Mesenchymal stem cell (in vitro differentiated cells and primary cell): Measurements from ENCODE around the gene RCC1.

ENCODE experiments used
- DNase-seq: peaks from one replicate; pipeline ENCODE4 v3.0.0-alpha.2; 2013
- H2AFZ ChIP-seq: one replicate; pipeline ENCODE4 v1.6.1; 2013; ENCODE audit warnings: low read depth, mild to moderate bottlenecking, control low read depth, inconsistent platforms, low read length, moderate library complexity
- H2AK5ac ChIP-seq: 2 replicates; pipeline ENCODE4 v1.6.1; 2013; ENCODE audit warnings: low read length, moderate library complexity, mild to moderate bottlenecking, inconsistent platforms; ENCODE audit not compliant: severe bottlenecking
- H2BK120ac ChIP-seq: one replicate; pipeline ENCODE4 v1.6.1; 2013; ENCODE audit warnings: low read depth, mild to moderate bottlenecking, inconsistent platforms, low read length, moderate library complexity
- H2BK12ac ChIP-seq, 2 experiments: one replicate each; pipeline ENCODE4 v1.6.1; 2013; ENCODE audit warnings: inconsistent platforms in 2 of 2, low read length in 2 of 2, mild to moderate bottlenecking in 2 of 2, moderate library complexity in 2 of 2, control low read depth in 1 of 2
- H2BK15ac ChIP-seq: one replicate; pipeline ENCODE4 v1.6.1; 2013; ENCODE audit warnings: mild to moderate bottlenecking, low read depth, inconsistent platforms; ENCODE audit not compliant: poor library complexity, severe bottlenecking
- H2BK5ac ChIP-seq: 2 replicates; pipeline ENCODE4 v1.6.1; 2013; ENCODE audit warnings: low read depth, mild to moderate bottlenecking, low read length, control low read depth, inconsistent platforms; ENCODE audit not compliant: poor library complexity, severe bottlenecking
- H3K14ac ChIP-seq, 2 experiments: one replicate each; pipeline ENCODE4 v1.6.1; 2013; ENCODE audit warnings: inconsistent platforms in 2 of 2, low read length in 2 of 2, control low read depth in 1 of 2, mild to moderate bottlenecking in 1 of 2, moderate library complexity in 1 of 2
- H3K18ac ChIP-seq, 2 experiments: one replicate each; pipeline ENCODE4 v1.6.1; 2013; ENCODE audit warnings: inconsistent platforms in 2 of 2, low read length in 2 of 2, control low read depth in 1 of 2, low read depth in 1 of 2, mild to moderate bottlenecking in 1 of 2
- H3K23ac ChIP-seq, 2 experiments: one replicate each; pipeline ENCODE4 v1.6.1; 2013; ENCODE audit warnings: inconsistent platforms in 2 of 2, low read length in 2 of 2, mild to moderate bottlenecking in 2 of 2, moderate library complexity in 2 of 2, control low read depth in 1 of 2
- H3K27ac ChIP-seq: 2 replicates; pipeline ENCODE4 v1.5.1; 2013; ENCODE audit warnings: mild to moderate bottlenecking, moderate library complexity, low read length, control low read depth, inconsistent platforms; ENCODE audit not compliant: poor library complexity, severe bottlenecking
- H3K27me3 ChIP-seq, 2 experiments: 2 replicates each; pipeline versions ENCODE4 v1.6.1 to v1.7.0; 2013; ENCODE audit warnings: low read length in 2 of 2, mild to moderate bottlenecking in 2 of 2, moderate library complexity in 2 of 2, control low read depth in 1 of 2, inconsistent platforms in 1 of 2; ENCODE audit not compliant: control insufficient read depth in 1 of 2, insufficient read depth in 1 of 2
- H3K36me3 ChIP-seq, 2 experiments: 2 replicates each; pipeline versions ENCODE4 v1.6.1 to v1.7.0; 2013; ENCODE audit warnings: low read length in 2 of 2, control low read depth in 1 of 2, inconsistent platforms in 1 of 2, low read depth in 1 of 2, mild to moderate bottlenecking in 1 of 2; ENCODE audit not compliant: insufficient read depth in 2 of 2, control insufficient read depth in 1 of 2
- H3K4ac ChIP-seq, 2 experiments: one replicate each; pipeline ENCODE4 v1.6.1; 2013; ENCODE audit warnings: inconsistent platforms in 2 of 2, low read length in 2 of 2, mild to moderate bottlenecking in 2 of 2, moderate library complexity in 2 of 2, control low read depth in 1 of 2, low read depth in 1 of 2
- H3K4me1 ChIP-seq: 2 replicates; pipeline ENCODE4 v1.6.1; 2013; ENCODE audit warnings: low read depth, low read length, control low read depth; ENCODE audit not compliant: control insufficient read depth, insufficient read depth
- H3K4me2 ChIP-seq: 2 replicates; pipeline ENCODE4 v1.6.1; 2013; ENCODE audit warnings: low read length, mild to moderate bottlenecking, inconsistent platforms; ENCODE audit not compliant: poor library complexity, severe bottlenecking
- H3K4me3 ChIP-seq, 2 experiments: 2 replicates each; pipeline versions ENCODE4 v1.5.1 to v1.7.0; 2013; ENCODE audit warnings: low read length in 2 of 2, mild to moderate bottlenecking in 2 of 2, control low read depth in 1 of 2, low read depth in 1 of 2; ENCODE audit not compliant: insufficient read depth in 1 of 2
- H3K79me1 ChIP-seq: replicated peaks from 2 replicates; pipeline ENCODE4 v1.6.1; 2013; ENCODE audit warnings: mild to moderate bottlenecking, control low read depth, low read length, inconsistent platforms; ENCODE audit not compliant: poor library complexity, severe bottlenecking
- H3K9ac ChIP-seq: 2 replicates; pipeline ENCODE4 v1.7.0; 2013; ENCODE audit warnings: mild to moderate bottlenecking, low read length, moderate library complexity
- H3K9me3 ChIP-seq: 2 replicates; pipeline ENCODE4 v1.7.0; 2013; ENCODE audit warnings: mild to moderate bottlenecking, low read length; ENCODE audit not compliant: control insufficient read depth
- H4K8ac ChIP-seq: one replicate; pipeline ENCODE4 v1.6.1; 2013; ENCODE audit warnings: inconsistent platforms, mild to moderate bottlenecking, low read length, moderate library complexity
- H4K91ac ChIP-seq: one replicate; pipeline ENCODE4 v1.6.1; 2013; ENCODE audit warnings: mild to moderate bottlenecking, low read length, inconsistent platforms
- WGBS: methylation state at CpG from one replicate; pipeline ENCODE4 v1.1.7; 2013; ENCODE audit warnings: mixed read lengths; 5-methylcytosine and 5-hydroxymethylcytosine counted together

Gene RCC1

DNA sequence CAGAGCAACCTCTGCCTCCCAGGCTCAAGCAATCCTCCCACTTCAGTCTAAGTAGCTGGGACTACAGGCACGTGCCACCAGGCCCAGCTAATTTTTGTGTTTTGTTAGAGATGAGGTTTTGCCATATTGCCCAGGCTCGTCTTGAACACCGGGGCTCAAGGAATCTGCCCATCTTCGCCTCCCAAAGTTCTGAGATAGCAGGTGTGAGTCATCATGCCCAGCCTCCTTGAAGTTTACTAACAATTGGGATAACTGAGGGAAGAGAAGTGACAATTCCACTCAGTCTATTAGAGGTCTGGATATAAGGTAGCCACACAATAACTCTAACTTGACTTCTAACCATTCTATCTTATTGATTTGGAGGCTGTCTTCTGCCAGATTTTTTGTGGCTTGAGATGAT is 6.3 kb upstream of the RCC1 start:
- H3K79me1 ChIP-seq, result peaks cover 5% of the 10 kb centered on the region
- no peak overlapping the region for H3K23ac ChIP-seq
- no peak for DNase-seq
- H4K8ac ChIP-seq, result no peak overlapping the region
- no peak overlapping the region for H3K14ac ChIP-seq
- H3K27ac ChIP-seq, result no peak overlapping the region
- no peak overlapping the region for H3K4me3 ChIP-seq
- no peak overlapping the region for H3K18ac ChIP-seq
- no peak overlapping the region for H3K9ac ChIP-seq
- no peak overlapping the region for H2BK120ac ChIP-seq
- H2BK15ac ChIP-seq, result no peak overlapping the region
- peaks cover 25 to 30% of the 10 kb centered on the region in 2 experiments for H3K36me3 ChIP-seq
- H2AFZ ChIP-seq, result no peak overlapping the region
- H3K4me1 ChIP-seq, result peaks cover 2% of the 10 kb centered on the region
- H3K4me2 ChIP-seq, result no peak overlapping the region
- H4K91ac ChIP-seq, result no peak overlapping the region
- no peak overlapping the region for H2BK12ac ChIP-seq
- no peak overlapping the region for H2AK5ac ChIP-seq
- no peak overlapping the region for H3K4ac ChIP-seq
- 91% methylated on average over 4 of the region's 4 CpGs for WGBS
- no peak overlapping the region for H2BK5ac ChIP-seq
- no peaks in the 10 kb centered on the region for H3K27me3 ChIP-seq
- H3K9me3 ChIP-seq, result no peaks in the 10 kb centered on the region

DNA sequence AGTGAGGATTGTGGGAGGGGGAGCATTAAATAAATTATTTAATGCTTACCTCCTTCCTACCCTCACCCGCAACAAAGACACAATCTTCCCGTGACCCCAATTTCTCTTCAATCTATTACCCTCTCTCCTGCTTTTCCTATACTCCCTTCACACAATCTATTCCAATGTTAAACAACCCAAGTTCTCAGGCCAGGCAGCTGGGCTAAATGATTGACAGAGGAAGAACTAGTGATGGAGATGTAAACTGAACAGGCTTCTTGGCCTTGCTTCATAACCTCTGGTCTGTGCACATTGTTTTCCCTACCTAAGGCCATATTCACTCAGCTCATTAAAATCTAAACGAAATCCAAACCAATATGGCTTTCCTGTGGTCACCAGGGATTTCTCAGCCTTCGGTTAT is 3.9 kb upstream of the RCC1 start:
- 95% methylated on average over 4 of the region's 4 CpGs for WGBS
- Histone ChIP-seq H2AFZ (no peak overlapping the region), H3K79me1 (peaks cover 4% of the 10 kb centered on the region)

DNA sequence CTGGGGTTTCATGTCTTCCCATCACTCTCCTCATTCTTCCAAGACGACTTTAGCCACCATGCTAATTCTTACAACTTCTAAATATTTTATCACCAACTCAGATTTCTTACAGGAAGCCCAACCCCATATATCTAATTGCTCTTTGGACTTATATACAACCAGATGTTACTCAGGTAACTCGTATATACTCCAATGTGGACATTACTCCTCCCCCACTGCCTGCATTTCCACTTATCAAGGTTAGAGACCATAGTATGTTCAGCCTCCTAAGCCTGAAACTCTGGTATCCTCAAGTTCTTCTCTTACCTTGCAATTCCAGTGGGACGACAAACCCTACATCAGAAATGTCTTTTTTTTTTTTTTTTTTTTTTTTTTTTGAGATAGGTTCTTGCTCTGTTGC is 2.7 kb upstream of the RCC1 start:
- 93% methylated on average over 2 of the region's 3 CpGs for WGBS
- no peak overlapping the region for H3K4me2 ChIP-seq
- no peak overlapping the region for H2BK12ac ChIP-seq
- H2BK5ac ChIP-seq, result no peak overlapping the region
- no peak overlapping the region for H2AK5ac ChIP-seq
- no peaks in the 10 kb centered on the region for H3K27me3 ChIP-seq
- no peak overlapping the region for H3K4ac ChIP-seq
- no peak overlapping the region for H3K4me3 ChIP-seq
- H3K27ac ChIP-seq, result no peak overlapping the region
- no peak overlapping the region for H2BK15ac ChIP-seq
- no peak overlapping the region for H4K8ac ChIP-seq
- no peak overlapping the region for H3K23ac ChIP-seq
- no peak overlapping the region for H3K14ac ChIP-seq
- no peak overlapping the region for H3K18ac ChIP-seq
- H3K9me3 ChIP-seq, result no peaks in the 10 kb centered on the region
- H3K79me1 ChIP-seq, result peaks cover 3% of the 10 kb centered on the region
- peaks cover 4% of the 10 kb centered on the region for H3K4me1 ChIP-seq
- DNase-seq, result no peak
- H3K36me3 ChIP-seq, result peaks cover 12 to 20% of the 10 kb centered on the region in 2 experiments
- H2AFZ ChIP-seq, result no peak overlapping the region
- no peak overlapping the region for H2BK120ac ChIP-seq
- H4K91ac ChIP-seq, result no peak overlapping the region
- no peak overlapping the region for H3K9ac ChIP-seq

More for the DNA sequence above, 3.9 kb upstream of the RCC1 start:
- no peak overlapping the region for H3K18ac ChIP-seq
- no peak for DNase-seq
- H2BK15ac ChIP-seq, result no peak overlapping the region
- no peak overlapping the region for H3K14ac ChIP-seq
- no peak overlapping the region for H2BK12ac ChIP-seq
- H3K27ac ChIP-seq, result no peak overlapping the region
- H2AK5ac ChIP-seq, result no peak overlapping the region
- H3K36me3 ChIP-seq, result peaks cover 14 to 15% of the 10 kb centered on the region in 2 experiments
- no peak overlapping the region for H3K9ac ChIP-seq
- H3K27me3 ChIP-seq, result no peaks in the 10 kb centered on the region
- H4K91ac ChIP-seq, result no peak overlapping the region
- H3K4me2 ChIP-seq, result no peak overlapping the region
- no peaks in the 10 kb centered on the region for H3K9me3 ChIP-seq
- H3K4me3 ChIP-seq, result no peak overlapping the region
- H2BK5ac ChIP-seq, result no peak overlapping the region
- H3K4ac ChIP-seq, result no peak overlapping the region
- H4K8ac ChIP-seq, result no peak overlapping the region
- H3K4me1 ChIP-seq, result peaks cover 4% of the 10 kb centered on the region
- no peak overlapping the region for H3K23ac ChIP-seq
- H2BK120ac ChIP-seq, result no peak overlapping the region

DNA sequence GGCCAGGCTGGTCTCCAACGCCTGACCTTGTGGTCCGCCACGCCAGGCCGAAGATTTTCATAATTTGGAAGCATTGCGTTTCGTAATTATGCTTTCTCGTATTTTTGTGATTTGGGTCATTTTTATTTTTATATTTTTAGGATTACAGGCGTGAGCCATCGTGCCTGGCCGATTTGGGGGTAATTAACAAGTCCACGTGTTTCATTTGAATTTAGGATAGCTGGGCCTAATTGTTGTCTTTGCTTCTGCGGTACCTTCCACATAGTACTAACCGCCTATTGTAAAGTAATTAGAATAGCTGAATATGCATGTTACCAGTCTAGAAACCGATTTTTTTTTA is 1.0 kb downstream of the RCC1 start:
- Histone ChIP-seq H3K79me1 (peaks cover 3% of the 10 kb centered on the region), H3K4me1 (peaks cover 12% of the 10 kb centered on the region), H3K18ac (peak overlapping the region in 1 of 2 experiments; percentile 3), H3K27ac (peak overlapping the region; percentile 87), H3K14ac (no peak overlapping the region), H2AK5ac (no peak overlapping the region), H3K36me3 (peaks cover 24 to 45% of the 10 kb centered on the region in 2 experiments), H4K91ac (no peak overlapping the region), H3K4ac (no peak overlapping the region), H2BK15ac (no peak overlapping the region), H2BK120ac (no peak overlapping the region), H3K23ac (no peak overlapping the region), H2AFZ (no peak overlapping the region), H2BK12ac (no peak overlapping the region), H4K8ac (no peak overlapping the region), H2BK5ac (no peak overlapping the region), H3K27me3 (no peaks in the 10 kb centered on the region), H3K4me3 (peak overlapping the region; percentile 81 to 95), H3K9ac (peak overlapping the region; percentile 94), H3K4me2 (peak overlapping the region; percentile 66), H3K9me3 (no peaks in the 10 kb centered on the region)
- DNase-seq, result no peak
- 0% methylated on average over 10 of the region's 14 CpGs for WGBS
